Measurements from ENCODE around the gene BIRC2.
A peak's percentile ranks its signal among the peaks of the same experiment; 100 is the strongest.
"Not testable (repeated sequence)": the region's sequence is repeated elsewhere in the genome, so short reads cannot be mapped to it uniquely, and the experiment has no call there.

BIRC2 gene

DNA sequence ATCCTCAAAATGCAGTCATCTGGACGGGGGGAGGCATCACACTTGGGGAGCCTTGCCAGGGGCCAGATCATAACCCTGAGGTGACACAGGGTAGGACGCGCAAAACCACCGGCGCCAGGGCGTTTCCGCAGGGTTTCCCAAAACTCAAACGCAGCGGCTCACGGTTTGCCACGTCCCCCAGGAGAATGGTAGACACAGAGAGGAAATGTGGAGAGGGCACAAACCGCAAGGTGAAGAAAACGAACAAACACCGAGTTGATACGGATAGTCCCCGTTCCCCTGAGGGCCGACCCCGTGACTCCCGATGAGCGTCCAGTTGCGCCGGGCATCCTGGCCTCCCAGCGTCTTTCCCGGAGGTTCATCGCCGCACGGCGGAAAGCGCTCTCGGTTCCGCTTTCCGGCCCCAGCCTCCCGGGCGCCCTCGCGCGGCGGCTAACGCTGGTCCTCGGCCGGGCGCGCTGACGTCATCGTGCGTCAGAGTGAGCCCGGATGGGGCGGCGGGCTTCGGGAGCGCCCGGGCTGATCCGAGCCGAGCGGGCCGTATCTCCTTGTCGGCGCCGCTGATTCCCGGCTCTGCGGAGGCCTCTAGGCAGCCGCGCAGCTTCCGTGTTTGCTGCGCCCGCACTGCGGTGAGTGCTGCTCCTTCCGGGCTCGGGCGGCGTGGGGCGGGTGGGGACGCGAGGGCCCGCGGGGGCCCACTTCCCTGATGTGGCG lies at the start of gene BIRC2:
Gene BIRC2, plus strand, starts transcription at position 467 of the 714 bp plus-strand sequence. CDS start 2,641 bp downstream, outside the sequence.
- peak; percentile 92 for DNase-seq (ENCODE audit: low spot score)

GRCh38 chr11:102300837-102301236 lies 46.2 kb upstream of the BIRC2 start:
- DNase-seq (ENCODE audit: low spot score): not testable (repeated sequence)

DNA sequence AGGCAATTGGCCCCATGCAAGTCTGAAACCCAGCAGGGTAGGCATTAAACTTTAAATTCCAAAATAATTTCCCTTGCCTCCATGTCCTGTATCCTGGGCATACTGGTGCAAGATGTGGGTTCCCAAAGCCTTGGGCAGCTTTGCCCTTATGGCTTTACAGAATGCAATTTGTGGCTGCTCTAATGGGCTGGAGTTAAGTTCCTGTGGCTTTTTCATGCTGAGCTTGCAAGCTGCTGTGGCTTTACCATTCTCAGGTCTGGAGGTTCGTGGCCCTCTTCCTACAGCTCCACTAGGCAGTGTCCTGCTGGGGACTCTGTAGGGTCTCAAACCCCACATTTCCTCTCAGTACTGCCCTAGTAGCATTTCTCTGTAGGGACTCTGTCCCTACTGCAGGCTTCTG lies 44.8 kb upstream of the BIRC2 start:
- no peak for DNase-seq (ENCODE audit: low spot score)

DNA sequence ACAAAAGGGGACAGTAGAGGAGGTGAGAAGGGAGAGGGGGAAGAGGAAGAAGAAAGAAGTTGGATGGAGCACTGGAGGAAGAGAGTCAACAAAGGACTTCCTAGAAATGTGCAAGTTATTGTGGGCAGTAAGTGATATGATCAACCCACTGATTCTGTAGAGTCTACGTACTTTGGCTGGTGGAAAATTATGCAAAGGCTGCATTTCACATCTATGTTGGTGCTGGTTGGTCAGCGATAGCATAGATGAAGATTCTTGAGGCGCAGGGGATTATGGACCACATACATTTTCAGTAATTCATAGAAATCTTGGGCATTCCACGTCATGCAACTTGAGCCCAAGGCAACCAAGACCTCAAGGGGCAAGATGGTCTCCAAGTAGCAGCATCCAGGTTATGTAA lies 42.3 kb upstream of the BIRC2 start:
- DNase-seq (ENCODE audit: low spot score): no peak

DNA sequence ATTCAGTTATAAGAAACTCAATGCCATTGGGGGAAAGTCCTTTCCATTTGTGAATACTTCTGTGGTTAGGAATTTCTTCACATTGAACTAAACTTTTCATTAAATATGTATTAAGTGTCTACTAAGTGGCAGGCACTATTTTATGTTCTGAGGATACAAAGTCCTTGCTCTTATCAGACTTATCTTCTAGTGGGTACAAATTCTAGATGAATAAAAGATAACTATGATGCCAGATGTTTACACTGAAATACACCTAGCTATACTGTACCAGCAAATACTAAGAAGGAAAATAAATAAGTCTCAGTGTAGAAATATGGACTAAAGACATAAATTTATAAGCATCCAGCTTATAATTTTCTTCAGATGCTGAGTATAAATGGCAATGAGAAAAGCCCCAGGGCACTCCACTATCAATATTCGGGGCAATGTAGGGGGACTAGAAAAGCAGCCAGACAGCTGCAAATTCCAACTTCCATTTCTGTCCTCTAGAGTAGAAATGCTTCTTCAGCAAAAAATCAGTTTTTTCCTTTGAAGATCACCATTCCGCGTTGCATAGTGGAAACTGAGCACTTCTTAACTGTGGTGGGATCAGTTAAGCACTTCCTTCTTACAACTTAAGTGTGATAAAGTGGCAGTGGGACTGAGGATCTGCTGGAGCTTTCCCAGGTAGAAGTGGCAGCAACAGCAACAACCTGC lies 41.5 kb upstream of the BIRC2 start:
- no peak for DNase-seq (ENCODE audit: low spot score)

GRCh38 chr11:102306048-102306597 lies 40.9 kb upstream of the BIRC2 start:
- peak; percentile 87 for DNase-seq (ENCODE audit: low spot score)

GRCh38 chr11:102306817-102307726 lies 39.9 kb upstream of the BIRC2 start:
- DNase-seq (ENCODE audit: low spot score): peak; percentile 31

DNA sequence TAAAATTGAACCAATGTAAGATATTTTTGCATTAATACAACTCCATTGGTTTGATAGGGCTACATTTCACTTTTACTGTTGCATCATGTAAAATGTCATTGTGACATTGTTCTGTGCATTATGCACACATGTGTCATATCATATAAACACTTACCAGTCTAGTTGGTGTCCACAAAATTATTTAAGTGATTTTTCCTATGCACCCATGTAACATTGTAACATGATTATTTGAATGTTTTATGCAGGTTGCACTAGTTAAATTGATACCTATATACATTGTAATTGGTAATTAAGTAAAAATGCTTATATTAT lies 39.3 kb upstream of the BIRC2 start:
- no peak for DNase-seq (ENCODE audit: low spot score)

GRCh38 chr11:102309621-102310541 lies 37.1 kb upstream of the BIRC2 start:
- no peak for DNase-seq (ENCODE audit: low spot score)

DNA sequence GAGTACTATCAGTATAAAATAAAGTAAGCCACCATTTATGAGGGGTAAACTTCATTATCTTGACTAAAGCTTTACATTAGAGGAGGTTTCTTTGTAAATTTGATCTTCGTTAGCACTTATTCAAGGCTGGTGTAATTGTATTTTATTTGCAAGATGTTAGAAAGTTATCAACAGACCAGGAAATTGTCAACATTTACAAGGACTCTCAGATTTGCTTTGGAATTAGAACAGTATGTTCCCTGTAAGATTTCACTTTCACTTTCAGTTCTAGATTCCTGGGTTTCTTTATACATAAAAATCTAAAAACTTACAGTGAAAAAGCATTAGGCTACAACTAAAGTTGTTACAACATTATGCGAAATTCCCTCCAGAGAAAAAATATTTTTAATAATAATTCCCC lies 34.3 kb upstream of the BIRC2 start:
- peak; percentile 18 for DNase-seq (ENCODE audit: low spot score)

- DNase-seq (ENCODE audit: low spot score): no peak
Measured at GRCh38 chr11:102313238-102313940, 33.6 kb upstream of the BIRC2 start.

- no peak for DNase-seq (ENCODE audit: low spot score)
Measured at GRCh38 chr11:102314784-102315183, 32.2 kb upstream of the BIRC2 start.

GRCh38 chr11:102316346-102316904 lies 30.6 kb upstream of the BIRC2 start:
- peak; percentile 31 for DNase-seq (ENCODE audit: low spot score)

DNA sequence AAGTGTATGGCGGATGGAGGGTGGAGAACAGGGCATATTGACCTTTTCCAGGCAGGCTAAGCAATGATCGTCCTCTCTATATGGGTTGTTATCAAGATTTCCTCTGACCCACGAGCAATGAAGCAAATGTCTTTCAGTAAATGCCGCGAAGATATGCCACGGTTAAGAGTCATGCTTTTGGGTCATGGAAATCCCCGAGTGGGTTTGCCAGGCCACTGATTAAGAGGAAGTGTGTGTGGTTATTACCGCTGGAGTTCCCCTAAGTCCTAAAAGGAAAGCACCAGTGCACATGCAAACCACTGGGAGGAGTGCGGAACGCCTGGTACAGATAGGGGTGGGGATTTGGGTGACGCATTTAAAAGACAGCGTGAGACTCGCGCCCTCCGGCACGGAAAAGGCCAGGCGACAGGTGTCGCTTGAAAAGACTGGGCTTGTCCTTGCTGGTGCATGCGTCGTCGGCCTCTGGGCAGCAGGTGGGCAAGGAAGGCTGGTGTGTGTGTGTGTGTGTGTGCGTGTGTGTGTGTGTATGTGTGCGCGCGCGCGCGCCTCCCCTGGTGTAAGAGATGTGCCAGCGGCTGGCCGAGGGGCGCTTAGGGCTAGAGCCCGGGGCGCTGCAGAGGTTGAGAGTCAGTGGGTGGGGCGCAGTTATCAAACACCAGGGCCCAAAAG lies 29.8 kb upstream of the BIRC2 start, which contains the start of gene BIRC3:
Gene BIRC3, plus strand, starts transcription at position 386 of the 669 bp plus-strand sequence. CDS start 7,026 bp downstream, outside the sequence.
- DNase-seq (ENCODE audit: low spot score): peak; percentile 98

GRCh38 chr11:102317768-102318103 lies 29.3 kb upstream of the BIRC2 start:
- DNase-seq (ENCODE audit: low spot score): no peak

- DNase-seq (ENCODE audit: low spot score): no peak
Measured at GRCh38 chr11:102318469-102318868, 28.5 kb upstream of the BIRC2 start.

DNA sequence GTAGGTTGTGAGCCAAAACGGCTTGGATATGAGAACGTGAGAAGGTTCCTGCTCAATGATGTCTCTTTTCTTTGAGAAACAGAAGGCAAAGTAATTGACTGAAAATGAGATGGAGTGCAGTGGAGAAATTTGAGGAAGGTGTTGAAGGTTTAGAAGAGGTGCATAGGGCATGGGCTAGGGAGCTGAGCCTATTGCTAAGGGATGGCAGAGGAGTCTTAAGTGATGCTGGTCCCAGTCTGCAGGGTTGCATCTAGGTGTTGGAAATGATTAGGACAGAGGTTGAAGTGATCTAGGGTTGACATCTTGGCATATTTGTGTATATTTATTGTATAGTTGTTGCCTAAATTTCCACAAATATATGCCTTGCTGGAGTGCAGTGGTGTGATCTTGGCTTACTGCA lies 27.5 kb upstream of the BIRC2 start:
- no peak for DNase-seq (ENCODE audit: low spot score)

DNA sequence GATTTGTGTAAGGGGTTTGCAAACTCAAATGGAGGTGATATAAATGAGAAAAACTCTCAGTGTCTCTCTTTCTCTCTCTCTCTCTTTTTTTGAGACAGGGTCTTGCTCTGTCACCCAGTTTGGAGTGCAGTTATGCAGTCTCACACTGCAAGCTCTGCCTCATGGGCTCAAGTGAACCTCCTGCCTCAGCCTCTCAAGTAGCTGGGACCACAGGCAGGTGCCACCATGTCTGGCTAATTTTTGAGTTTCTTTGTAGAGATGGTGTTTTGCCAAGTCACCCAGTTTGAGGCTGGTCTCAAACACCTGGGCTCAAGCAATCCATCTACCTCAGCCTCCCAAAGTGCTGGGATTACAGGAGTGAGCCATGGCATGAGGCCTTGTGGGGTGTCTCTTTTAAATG lies 26.8 kb upstream of the BIRC2 start:
- no peak for DNase-seq (ENCODE audit: low spot score)

DNA sequence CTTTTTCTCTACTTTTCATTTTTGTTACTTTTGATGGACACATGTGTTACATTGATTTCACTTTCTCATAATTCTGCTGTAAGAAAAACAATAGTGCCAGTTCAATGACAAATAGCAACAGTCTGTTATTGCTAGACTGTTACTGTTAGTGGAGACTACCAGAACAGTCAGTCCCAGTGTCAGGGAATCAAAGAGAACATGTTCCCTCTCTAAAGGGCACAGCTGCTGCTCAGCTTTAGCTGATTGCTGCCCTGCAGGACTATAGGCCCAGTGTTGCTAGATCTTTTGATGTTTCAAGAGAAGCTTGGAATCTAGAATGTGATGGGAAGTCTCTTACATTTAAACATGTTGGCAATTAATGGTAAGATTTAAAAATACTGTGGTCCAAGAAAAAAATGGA lies 26.3 kb upstream of the BIRC2 start:
- no peak for DNase-seq (ENCODE audit: low spot score)

- DNase-seq (ENCODE audit: low spot score): no peak
Measured at GRCh38 chr11:102322560-102322959, 24.5 kb upstream of the BIRC2 start.
